NB4 (cell line): ENCODE results near the gene RAP1GAP2.

ENCODE experiments used
- DNase-seq: peaks from one replicate; pipeline ENCODE4 v3.0.0; 2010; ENCODE audit warnings: low read depth
- H3K4me3 ChIP-seq: one replicate; pipeline ENCODE4 v1.5.1; 2011; ENCODE audit warnings: mild to moderate bottlenecking, low read depth, low read length, moderate library complexity
- MYC ChIP-seq: IDR thresholded peaks from 2 replicates; pipeline ENCODE4 v1.6.1; 2011; ENCODE audit warnings: low read depth, low read length
- POLR2A ChIP-seq: IDR thresholded peaks from 2 replicates; pipeline ENCODE4 v1.6.1; 2011; ENCODE audit warnings: mild to moderate bottlenecking; ENCODE audit not compliant: insufficient read length; ENCODE audit errors: extremely low read depth
- TF ChIP-seq, protein P1 (sequence below): IDR thresholded peaks from 2 replicates; pipeline ENCODE4 v1.6.1; 2011; ENCODE audit warnings: low read depth, low read length
- TF ChIP-seq, protein P2 (sequence below): IDR thresholded peaks from one replicate; pipeline ENCODE4 v1.5.1; 2012; ENCODE audit warnings: low read depth, low read length

RAP1GAP2 gene

GRCh38 chr17:3017936-3018335 lies 221.7 kb downstream of the RAP1GAP2 start:
- no peak overlapping the region for H3K4me3 ChIP-seq
- TF ChIP-seq MYC: no peak
- TF ChIP-seq, protein P1, sequence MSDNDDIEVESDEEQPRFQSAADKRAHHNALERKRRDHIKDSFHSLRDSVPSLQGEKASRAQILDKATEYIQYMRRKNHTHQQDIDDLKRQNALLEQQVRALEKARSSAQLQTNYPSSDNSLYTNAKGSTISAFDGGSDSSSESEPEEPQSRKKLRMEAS: no peak
- TF ChIP-seq, protein P2, sequence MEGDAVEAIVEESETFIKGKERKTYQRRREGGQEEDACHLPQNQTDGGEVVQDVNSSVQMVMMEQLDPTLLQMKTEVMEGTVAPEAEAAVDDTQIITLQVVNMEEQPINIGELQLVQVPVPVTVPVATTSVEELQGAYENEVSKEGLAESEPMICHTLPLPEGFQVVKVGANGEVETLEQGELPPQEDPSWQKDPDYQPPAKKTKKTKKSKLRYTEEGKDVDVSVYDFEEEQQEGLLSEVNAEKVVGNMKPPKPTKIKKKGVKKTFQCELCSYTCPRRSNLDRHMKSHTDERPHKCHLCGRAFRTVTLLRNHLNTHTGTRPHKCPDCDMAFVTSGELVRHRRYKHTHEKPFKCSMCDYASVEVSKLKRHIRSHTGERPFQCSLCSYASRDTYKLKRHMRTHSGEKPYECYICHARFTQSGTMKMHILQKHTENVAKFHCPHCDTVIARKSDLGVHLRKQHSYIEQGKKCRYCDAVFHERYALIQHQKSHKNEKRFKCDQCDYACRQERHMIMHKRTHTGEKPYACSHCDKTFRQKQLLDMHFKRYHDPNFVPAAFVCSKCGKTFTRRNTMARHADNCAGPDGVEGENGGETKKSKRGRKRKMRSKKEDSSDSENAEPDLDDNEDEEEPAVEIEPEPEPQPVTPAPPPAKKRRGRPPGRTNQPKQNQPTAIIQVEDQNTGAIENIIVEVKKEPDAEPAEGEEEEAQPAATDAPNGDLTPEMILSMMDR: no peak
- TF ChIP-seq POLR2A: no peak
- no peak for DNase-seq

- H3K4me3 ChIP-seq: no peak overlapping the region
- no peak for DNase-seq
- TF ChIP-seq, protein P1: no peak
- TF ChIP-seq POLR2A (no peak), MYC (no peak)
- TF ChIP-seq, protein P2: no peak
These were observed 223.5 kb downstream of the RAP1GAP2 start for GRCh38 chr17:3019761-3020160.

DNA sequence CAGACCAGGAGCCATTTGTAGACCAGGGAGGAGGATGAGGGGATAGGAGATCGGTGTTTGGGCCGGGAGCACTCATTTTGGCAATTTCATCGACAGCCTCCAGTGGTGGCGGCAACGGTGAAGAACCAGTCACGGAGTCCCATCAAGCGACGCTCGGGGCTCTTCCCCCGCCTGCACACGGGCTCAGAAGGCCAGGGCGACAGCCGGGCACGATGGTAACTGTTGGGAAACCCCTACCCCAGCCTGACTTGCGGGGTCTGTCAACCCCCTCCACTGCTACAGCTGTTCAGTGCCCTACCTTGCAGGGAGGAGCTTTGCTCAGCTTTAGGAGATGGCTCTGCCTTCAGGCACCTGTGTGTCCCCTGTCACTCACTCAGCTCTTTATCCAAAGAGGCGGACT lies 224.1 kb downstream of the RAP1GAP2 start:
- TF ChIP-seq MYC (no peak), POLR2A (no peak)
- TF ChIP-seq, protein P1: no peak
- TF ChIP-seq, protein P2: no peak
- H3K4me3 ChIP-seq: no peak overlapping the region
- no peak for DNase-seq

DNA sequence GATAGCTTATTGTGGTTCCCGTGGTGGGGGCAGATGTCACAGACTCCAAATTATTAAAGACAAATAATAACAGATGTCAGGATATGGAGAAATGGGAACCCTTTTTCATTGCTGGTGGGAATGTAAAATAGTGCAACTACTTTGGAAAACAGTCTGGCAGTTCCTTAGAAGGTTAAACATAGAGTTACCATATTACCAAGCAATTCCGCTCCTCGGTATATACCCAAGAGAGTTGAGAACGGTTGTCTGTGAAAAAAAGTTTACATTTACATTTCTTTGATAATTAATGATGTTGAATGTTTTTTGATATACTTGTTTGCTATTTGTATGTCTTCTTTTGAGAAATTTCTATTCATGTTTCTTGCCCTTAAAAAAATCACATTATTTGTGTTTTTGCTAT lies 226.0 kb downstream of the RAP1GAP2 start:
- TF ChIP-seq MYC: no peak
- TF ChIP-seq, protein P1: no peak
- no peak for TF ChIP-seq POLR2A
- TF ChIP-seq, protein P2: no peak
- no peak overlapping the region for H3K4me3 ChIP-seq
- DNase-seq: no peak

DNA sequence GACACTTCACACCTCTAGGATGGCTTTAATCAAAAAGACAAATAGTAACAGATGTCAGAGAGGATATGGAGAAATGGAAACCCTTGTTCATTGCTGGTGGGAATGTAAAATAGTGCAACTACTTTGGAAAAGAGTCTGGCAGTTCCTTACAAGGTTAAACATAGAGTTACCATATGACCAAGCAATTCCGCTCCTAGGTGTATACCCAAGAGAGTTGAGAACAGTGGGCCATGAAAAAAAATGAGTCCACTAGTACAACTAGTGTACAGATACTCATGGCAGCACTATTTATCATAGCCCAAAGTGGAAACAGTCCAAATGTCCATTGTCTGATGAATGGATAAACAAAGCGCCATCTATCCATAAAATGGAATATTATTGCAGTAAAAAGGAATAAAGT lies 228.1 kb downstream of the RAP1GAP2 start:
- DNase-seq: no peak
- TF ChIP-seq MYC (no peak), POLR2A (no peak)
- TF ChIP-seq, protein P1: no peak
- TF ChIP-seq, protein P2: no peak
- no peak overlapping the region for H3K4me3 ChIP-seq
